Hepatocyte (in vitro differentiated cells): Measurements from ENCODE around the gene KLF1.

ENCODE experiments used
- EZH2 ChIP-seq: fragments of 200-600 bp; sonication (generic); IDR thresholded peaks from 2 replicates; pipeline ENCODE4 v1.6.1; 2016; ENCODE audit warnings: antibody characterized with exemption, mild to moderate bottlenecking, borderline replicate concordance
- TF ChIP-seq, protein P1 (sequence below): fragments of 200-600 bp; sonication (generic); IDR thresholded peaks from 2 replicates; pipeline ENCODE4 v1.5.1; 2016; ENCODE audit warnings: antibody characterized with exemption, mild to moderate bottlenecking; ENCODE audit not compliant: poor library complexity

DNA sequence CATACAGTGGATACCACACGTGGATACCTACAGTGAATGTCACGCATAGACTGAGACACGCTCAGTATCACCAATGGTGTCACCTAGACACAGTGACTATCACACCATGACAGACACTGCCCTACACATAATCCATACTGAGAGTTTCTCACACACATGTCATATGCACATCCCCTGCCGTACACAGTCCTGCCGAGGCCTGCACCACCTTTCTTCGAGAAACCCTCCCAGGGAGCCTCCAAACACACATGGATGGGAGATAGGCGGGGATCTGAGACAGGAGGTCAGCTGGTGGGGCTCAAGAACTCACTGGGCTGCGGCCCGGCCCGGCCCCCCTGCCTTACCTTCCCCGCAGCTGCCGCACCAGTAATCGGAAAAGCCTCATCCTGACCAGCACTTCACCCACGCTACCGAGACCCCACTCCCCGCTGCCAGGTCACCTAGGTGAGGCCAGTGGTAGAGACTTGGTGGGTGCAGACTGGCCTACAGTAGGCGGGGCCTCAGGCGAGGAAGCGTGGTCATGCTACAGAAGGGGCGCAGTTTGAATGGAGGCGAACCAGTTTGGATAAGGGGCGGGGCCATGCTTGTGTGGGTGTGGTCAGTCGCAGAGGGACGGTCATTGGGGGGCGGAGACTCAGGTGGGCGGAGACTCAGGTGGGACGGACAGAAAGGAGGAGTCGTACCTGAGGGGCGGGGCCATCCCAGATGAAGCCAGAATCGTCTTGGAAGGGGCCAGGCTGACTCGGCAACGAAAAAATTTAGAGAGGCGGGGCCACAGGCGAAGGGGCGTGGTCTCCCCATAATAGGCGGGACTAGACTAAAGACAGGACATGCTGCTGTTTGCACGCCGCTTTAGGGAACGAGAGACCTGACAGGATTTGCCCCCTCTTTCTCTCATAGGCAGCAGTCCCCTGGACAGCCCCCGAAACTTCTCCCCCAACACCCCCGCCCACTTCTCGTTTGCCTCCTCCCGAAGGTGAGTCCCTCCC is 46.6 kb downstream of the KLF1 start:
- TF ChIP-seq, protein P1, sequence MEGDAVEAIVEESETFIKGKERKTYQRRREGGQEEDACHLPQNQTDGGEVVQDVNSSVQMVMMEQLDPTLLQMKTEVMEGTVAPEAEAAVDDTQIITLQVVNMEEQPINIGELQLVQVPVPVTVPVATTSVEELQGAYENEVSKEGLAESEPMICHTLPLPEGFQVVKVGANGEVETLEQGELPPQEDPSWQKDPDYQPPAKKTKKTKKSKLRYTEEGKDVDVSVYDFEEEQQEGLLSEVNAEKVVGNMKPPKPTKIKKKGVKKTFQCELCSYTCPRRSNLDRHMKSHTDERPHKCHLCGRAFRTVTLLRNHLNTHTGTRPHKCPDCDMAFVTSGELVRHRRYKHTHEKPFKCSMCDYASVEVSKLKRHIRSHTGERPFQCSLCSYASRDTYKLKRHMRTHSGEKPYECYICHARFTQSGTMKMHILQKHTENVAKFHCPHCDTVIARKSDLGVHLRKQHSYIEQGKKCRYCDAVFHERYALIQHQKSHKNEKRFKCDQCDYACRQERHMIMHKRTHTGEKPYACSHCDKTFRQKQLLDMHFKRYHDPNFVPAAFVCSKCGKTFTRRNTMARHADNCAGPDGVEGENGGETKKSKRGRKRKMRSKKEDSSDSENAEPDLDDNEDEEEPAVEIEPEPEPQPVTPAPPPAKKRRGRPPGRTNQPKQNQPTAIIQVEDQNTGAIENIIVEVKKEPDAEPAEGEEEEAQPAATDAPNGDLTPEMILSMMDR, result no peak
- no peak for TF ChIP-seq EZH2
